ENCODE data around the gene SLC10A7. TPM values are rescaled to one million over a fixed set of nuclear protein-coding genes. Genes with fewer than 3 reads are reported as not detected.

Gene SLC10A7
- total and polyA plus RNA-seq, 9 donors: 4.0 to 12.4 (median 9.7) TPM

- DNase-seq: no peak
- no peak for TF ChIP-seq CTCF (IDR thresholded peaks at IDR 0.05)
- no peak for TF ChIP-seq POLR2A (IDR thresholded peaks at IDR 0.05)
- TF ChIP-seq EP300 (IDR thresholded peaks at IDR 0.05): no peak
- Histone ChIP-seq H3K4me3 (no peak overlapping the region), H3K27ac (no peak overlapping the region), H3K27me3 (no peaks in the 10 kb centered on the region), H3K9me3 (no peaks in the 10 kb centered on the region), H3K4me1 (ENCODE audit: insufficient read depth) (no peaks in the 10 kb centered on the region), H3K36me3 (no peaks in the 10 kb centered on the region)
- intact Hi-C loops (cut with DNase I): no loop called here
- WGBS, 3 donors: 55 to 71% (median 58%) methylated on average over 1 of the region's 1 CpG
Measured at GRCh38 chr4:146548443-146548842, 26.7 kb upstream of the SLC10A7 start.

GRCh38 chr4:146545102-146545501, 23.4 kb upstream of the SLC10A7 start:
- Histone ChIP-seq H3K27ac (no peak overlapping the region), H3K36me3 (no peaks in the 10 kb centered on the region), H3K9me3 (no peaks in the 10 kb centered on the region), H3K4me3 (no peak overlapping the region), H3K27me3 (no peaks in the 10 kb centered on the region), H3K4me1 (ENCODE audit: insufficient read depth) (no peaks in the 10 kb centered on the region)
- TF ChIP-seq POLR2A (IDR thresholded peaks at IDR 0.05) (no peak), CTCF (IDR thresholded peaks at IDR 0.05) (no peak), EP300 (IDR thresholded peaks at IDR 0.05) (no peak)
- no peak for DNase-seq
- intact Hi-C loops (cut with DNase I): no loop called here
- WGBS, 3 donors: 60 to 78% (median 73%) methylated on average over 2 of the region's 2 CpGs

DNA sequence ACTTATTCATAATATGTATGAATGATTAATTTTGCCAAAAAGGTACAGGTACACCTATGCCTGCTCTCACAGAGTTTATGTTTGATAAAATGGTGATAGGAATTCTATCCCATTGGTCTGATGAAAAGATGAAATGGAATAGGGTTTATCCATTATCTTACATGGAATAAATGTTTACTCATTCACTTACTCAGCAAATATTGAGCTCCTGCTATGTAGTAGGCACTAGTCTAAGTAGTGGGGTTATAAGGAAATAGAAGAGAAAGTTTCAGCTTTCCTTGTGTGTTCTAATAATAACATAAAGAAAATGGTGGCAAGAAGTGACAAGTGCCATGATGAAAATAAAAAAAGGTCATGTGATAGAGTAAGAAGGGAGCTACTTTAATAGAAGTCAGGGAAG, 12.4 kb upstream of the SLC10A7 start:
- H3K9me3 ChIP-seq: peaks cover 0 to 3% of the 10 kb centered on the region in 2 donors
- no peak for DNase-seq
- no peaks in the 10 kb centered on the region for H3K36me3 ChIP-seq
- H3K4me3 ChIP-seq: no peak overlapping the region
- no peak overlapping the region for H3K27ac ChIP-seq
- no peaks in the 10 kb centered on the region for H3K27me3 ChIP-seq
- H3K4me1 ChIP-seq (ENCODE audit: insufficient read depth): no peaks in the 10 kb centered on the region
- no peak for TF ChIP-seq EP300 (IDR thresholded peaks at IDR 0.05)
- TF ChIP-seq CTCF (IDR thresholded peaks at IDR 0.05): no peak
- no peak for TF ChIP-seq POLR2A (IDR thresholded peaks at IDR 0.05)
- intact Hi-C loops (cut with DNase I): no loop called here

- Histone ChIP-seq H3K4me1 (ENCODE audit: insufficient read depth) (no peaks in the 10 kb centered on the region), H3K27ac (no peak overlapping the region), H3K9me3 (peaks cover 0 to 4% of the 10 kb centered on the region in 2 donors), H3K4me3 (no peak overlapping the region), H3K27me3 (no peaks in the 10 kb centered on the region), H3K36me3 (no peaks in the 10 kb centered on the region)
- no peak for DNase-seq
- 0 to 9% (median 7%) methylated on average over 2 of the region's 2 CpGs for WGBS, 3 donors
- TF ChIP-seq POLR2A (IDR thresholded peaks at IDR 0.05) (no peak), EP300 (IDR thresholded peaks at IDR 0.05) (no peak), CTCF (IDR thresholded peaks at IDR 0.05) (no peak)
- intact Hi-C loops (cut with DNase I): no loop called here
Measured at GRCh38 chr4:146525754-146526153, 4.0 kb upstream of the SLC10A7 start.

- Histone ChIP-seq H3K36me3 (no peaks in the 10 kb centered on the region), H3K9me3 (peaks cover 0 to 4% of the 10 kb centered on the region in 2 donors), H3K4me3 (no peak overlapping the region), H3K27ac (no peak overlapping the region), H3K27me3 (no peaks in the 10 kb centered on the region), H3K4me1 (ENCODE audit: insufficient read depth) (no peaks in the 10 kb centered on the region)
- 91 to 94% (median 93%) methylated on average over 3 of the region's 3 CpGs for WGBS, 3 donors
- intact Hi-C loops (cut with DNase I): no loop called here
- TF ChIP-seq CTCF (IDR thresholded peaks at IDR 0.05) (no peak), EP300 (IDR thresholded peaks at IDR 0.05) (no peak), POLR2A (IDR thresholded peaks at IDR 0.05) (no peak)
- DNase-seq: no peak
Measured at GRCh38 chr4:146524663-146525062, 2.9 kb upstream of the SLC10A7 start.

All from ovary (tissue), 9 donors.